ENCODE results near the gene ZNF12.
"Not testable (repeated sequence)": the region's sequence is repeated elsewhere in the genome, so short reads cannot be mapped to it uniquely, and the experiment has no call there.

GRCh38 chr7:6753964-6754363, 47.2 kb upstream of the ZNF12 start, which contains the start of gene RSPH10B2:
- TF ChIP-seq, protein P1, sequence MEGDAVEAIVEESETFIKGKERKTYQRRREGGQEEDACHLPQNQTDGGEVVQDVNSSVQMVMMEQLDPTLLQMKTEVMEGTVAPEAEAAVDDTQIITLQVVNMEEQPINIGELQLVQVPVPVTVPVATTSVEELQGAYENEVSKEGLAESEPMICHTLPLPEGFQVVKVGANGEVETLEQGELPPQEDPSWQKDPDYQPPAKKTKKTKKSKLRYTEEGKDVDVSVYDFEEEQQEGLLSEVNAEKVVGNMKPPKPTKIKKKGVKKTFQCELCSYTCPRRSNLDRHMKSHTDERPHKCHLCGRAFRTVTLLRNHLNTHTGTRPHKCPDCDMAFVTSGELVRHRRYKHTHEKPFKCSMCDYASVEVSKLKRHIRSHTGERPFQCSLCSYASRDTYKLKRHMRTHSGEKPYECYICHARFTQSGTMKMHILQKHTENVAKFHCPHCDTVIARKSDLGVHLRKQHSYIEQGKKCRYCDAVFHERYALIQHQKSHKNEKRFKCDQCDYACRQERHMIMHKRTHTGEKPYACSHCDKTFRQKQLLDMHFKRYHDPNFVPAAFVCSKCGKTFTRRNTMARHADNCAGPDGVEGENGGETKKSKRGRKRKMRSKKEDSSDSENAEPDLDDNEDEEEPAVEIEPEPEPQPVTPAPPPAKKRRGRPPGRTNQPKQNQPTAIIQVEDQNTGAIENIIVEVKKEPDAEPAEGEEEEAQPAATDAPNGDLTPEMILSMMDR (IDR thresholded peaks at IDR 0.05) = not testable (repeated sequence)
- TF ChIP-seq POLR2A (IDR thresholded peaks at IDR 0.05) = not testable (repeated sequence)
